ENCODE results near the gene CAP1.
"Not testable (repeated sequence)": the region's sequence is repeated elsewhere in the genome, so short reads cannot be mapped to it uniquely, and the experiment has no call there.

Gene CAP1

DNA sequence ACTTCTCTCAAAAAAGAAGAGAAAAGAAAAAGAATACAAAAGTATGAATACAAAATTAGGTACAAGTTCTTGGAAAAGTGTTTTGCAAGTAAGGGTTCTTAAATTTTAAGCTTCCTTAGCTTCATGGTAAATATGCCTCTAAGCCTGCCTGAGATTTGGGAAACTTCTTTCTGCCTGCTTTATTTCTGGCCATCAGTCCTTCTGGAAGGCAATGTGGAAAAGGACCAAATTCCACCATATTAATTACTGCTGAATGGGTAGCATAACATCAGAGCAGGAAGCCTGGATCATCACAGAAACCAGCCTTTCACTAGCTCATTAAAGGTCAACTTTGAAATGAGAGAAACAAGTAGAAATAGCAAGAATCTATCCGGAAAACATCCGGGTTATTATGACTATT lies 39.1 kb upstream of the CAP1 start:
- no peak for DNase-seq (ENCODE audit: extremely low read depth, insufficient read length)
- H3K4me3 ChIP-seq (replicated peaks; ENCODE audit: low read depth, low read length), result no peak overlapping the region
- no peaks in the 10 kb centered on the region for H3K27me3 ChIP-seq (replicated peaks; ENCODE audit: control insufficient read depth, insufficient read depth, low read length)
- TF ChIP-seq, protein P1, sequence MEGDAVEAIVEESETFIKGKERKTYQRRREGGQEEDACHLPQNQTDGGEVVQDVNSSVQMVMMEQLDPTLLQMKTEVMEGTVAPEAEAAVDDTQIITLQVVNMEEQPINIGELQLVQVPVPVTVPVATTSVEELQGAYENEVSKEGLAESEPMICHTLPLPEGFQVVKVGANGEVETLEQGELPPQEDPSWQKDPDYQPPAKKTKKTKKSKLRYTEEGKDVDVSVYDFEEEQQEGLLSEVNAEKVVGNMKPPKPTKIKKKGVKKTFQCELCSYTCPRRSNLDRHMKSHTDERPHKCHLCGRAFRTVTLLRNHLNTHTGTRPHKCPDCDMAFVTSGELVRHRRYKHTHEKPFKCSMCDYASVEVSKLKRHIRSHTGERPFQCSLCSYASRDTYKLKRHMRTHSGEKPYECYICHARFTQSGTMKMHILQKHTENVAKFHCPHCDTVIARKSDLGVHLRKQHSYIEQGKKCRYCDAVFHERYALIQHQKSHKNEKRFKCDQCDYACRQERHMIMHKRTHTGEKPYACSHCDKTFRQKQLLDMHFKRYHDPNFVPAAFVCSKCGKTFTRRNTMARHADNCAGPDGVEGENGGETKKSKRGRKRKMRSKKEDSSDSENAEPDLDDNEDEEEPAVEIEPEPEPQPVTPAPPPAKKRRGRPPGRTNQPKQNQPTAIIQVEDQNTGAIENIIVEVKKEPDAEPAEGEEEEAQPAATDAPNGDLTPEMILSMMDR (IDR thresholded peaks at IDR 0.05; ENCODE audit: insufficient read depth, low read length, poor library complexity, severe bottlenecking), result no peak
- H3K36me3 ChIP-seq (ENCODE audit: control insufficient read depth, insufficient read depth, low read length), result no peaks in the 10 kb centered on the region

DNA sequence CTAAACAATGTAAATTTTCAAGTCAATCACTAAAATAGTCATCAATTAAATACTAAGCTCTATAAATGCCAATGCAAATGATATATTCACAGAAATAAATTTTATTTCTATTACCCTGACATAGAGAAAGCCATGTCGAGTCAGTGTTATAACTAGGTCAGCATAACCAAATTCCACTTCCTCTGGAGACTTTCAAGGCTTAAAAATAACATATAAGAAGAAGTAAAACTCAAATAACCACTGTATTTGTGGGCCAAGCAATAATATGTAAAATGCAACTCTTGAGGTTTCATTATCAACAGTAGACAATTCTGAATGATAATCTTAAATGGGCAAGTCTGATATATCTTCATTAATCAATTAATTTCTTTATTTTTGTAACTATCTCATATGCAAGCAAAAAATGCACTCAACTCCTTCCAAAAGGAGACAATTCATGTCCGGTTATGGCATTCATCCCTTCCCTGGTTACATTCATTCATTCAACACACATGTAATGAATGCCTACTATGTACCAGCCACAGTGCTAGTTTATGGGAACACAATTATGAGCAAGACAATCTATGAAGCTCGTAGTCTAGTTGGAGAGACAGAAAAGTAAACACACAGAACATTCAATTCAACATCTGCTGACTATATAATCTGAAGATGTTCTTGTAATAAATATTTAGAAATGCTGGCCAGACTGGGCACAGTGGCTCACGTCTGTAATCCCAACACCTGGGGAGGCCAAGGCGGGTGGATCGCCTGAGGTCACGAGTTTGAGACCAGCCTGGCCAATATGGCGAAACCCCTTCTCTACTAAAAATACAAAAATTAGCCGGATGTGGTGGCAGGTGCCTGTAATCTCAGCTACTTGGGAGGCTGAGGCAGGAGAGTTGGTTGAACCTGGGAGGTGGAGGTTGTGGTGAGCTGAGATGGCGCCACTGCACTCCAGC lies 37.1 kb upstream of the CAP1 start:
- DNase-seq (ENCODE audit: extremely low read depth, insufficient read length), result peak; percentile 57
- TF ChIP-seq, protein P1 (IDR thresholded peaks at IDR 0.05; ENCODE audit: insufficient read depth, low read length, poor library complexity, severe bottlenecking), result no peak
- no peaks in the 10 kb centered on the region for H3K27me3 ChIP-seq (replicated peaks; ENCODE audit: control insufficient read depth, insufficient read depth, low read length)
- H3K4me3 ChIP-seq (replicated peaks; ENCODE audit: low read depth, low read length), result no peak overlapping the region; the same call in 1 of the 2 replicates
- no peaks in the 10 kb centered on the region for H3K36me3 ChIP-seq (ENCODE audit: control insufficient read depth, insufficient read depth, low read length)

- Histone ChIP-seq H3K4me3 (replicated peaks; ENCODE audit: low read depth, low read length) (no peak overlapping the region), H3K27me3 (replicated peaks; ENCODE audit: control insufficient read depth, insufficient read depth, low read length) (no peaks in the 10 kb centered on the region), H3K36me3 (ENCODE audit: control insufficient read depth, insufficient read depth, low read length) (no peaks in the 10 kb centered on the region)
- DNase-seq (ENCODE audit: extremely low read depth, insufficient read length), result no peak
- TF ChIP-seq, protein P1 (IDR thresholded peaks at IDR 0.05; ENCODE audit: insufficient read depth, low read length, poor library complexity, severe bottlenecking), result no peak
Observed at GRCh38 chr1:40004857-40005256, 35.7 kb upstream of the CAP1 start.

GRCh38 chr1:40007481-40008034 lies 33.0 kb upstream of the CAP1 start:
- H3K27me3 ChIP-seq (replicated peaks; ENCODE audit: control insufficient read depth, insufficient read depth, low read length); DNase-seq (ENCODE audit: extremely low read depth, insufficient read length); H3K4me3 ChIP-seq (replicated peaks; ENCODE audit: low read depth, low read length); H3K36me3 ChIP-seq (ENCODE audit: control insufficient read depth, insufficient read depth, low read length): not testable (repeated sequence)

DNA sequence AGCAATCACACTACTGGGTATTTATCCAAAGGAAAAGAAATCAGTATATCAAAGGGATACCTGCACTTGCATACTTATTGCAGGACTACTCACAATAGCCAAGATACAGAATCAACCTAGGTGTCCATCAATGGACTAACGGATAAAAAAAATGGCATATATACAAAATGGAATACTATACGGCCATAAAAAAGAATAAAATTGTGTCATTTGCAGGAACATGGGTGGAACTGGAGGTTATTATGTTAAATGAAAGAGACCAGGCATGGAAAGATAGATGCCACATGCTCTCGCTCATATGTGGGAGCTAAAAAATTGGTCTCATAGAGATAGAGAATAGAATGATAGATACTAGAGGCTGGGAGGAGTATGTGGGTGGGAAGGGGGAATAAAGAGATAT lies 29.3 kb upstream of the CAP1 start:
- TF ChIP-seq, protein P1 (IDR thresholded peaks at IDR 0.05; ENCODE audit: insufficient read depth, low read length, poor library complexity, severe bottlenecking), result no peak
- no peak overlapping the region for H3K4me3 ChIP-seq (replicated peaks; ENCODE audit: low read depth, low read length)
- H3K27me3 ChIP-seq (replicated peaks; ENCODE audit: control insufficient read depth, insufficient read depth, low read length), result no peaks in the 10 kb centered on the region
- H3K36me3 ChIP-seq (ENCODE audit: control insufficient read depth, insufficient read depth, low read length), result no peaks in the 10 kb centered on the region
- no peak for DNase-seq (ENCODE audit: extremely low read depth, insufficient read length)

- Histone ChIP-seq H3K36me3 (ENCODE audit: control insufficient read depth, insufficient read depth, low read length) (no peaks in the 10 kb centered on the region), H3K4me3 (replicated peaks; ENCODE audit: low read depth, low read length) (no peak overlapping the region), H3K27me3 (replicated peaks; ENCODE audit: control insufficient read depth, insufficient read depth, low read length) (no peaks in the 10 kb centered on the region)
- TF ChIP-seq, protein P1 (IDR thresholded peaks at IDR 0.05; ENCODE audit: insufficient read depth, low read length, poor library complexity, severe bottlenecking), result no peak
- DNase-seq (ENCODE audit: extremely low read depth, insufficient read length), result peak; percentile 39
Observed at GRCh38 chr1:40014253-40014706, 26.2 kb upstream of the CAP1 start.

All from GM06990 (cell line).